H1 (cell line): ENCODE measurements around the gene RIN3. TPM values are rescaled to one million over a fixed set of nuclear protein-coding genes. Genes with fewer than 3 reads are reported as not detected.

Experiments
- CTCF ChIA-PET: fragments of 300-600 bp; sonication (Branson Sonifier 250); formaldehyde crosslinking; loops from one replicate; lab custom pipeline; 2021; ENCODE audit not compliant: partially characterized antibody; lab: Charles Lee
- POLR2A ChIA-PET: fragments of 300-600 bp; sonication (Branson Sonifier 250); formaldehyde crosslinking; loops from one replicate; lab custom pipeline; 2021; ENCODE audit warnings: inconsistent platforms; ENCODE audit not compliant: partially characterized antibody; lab: Charles Lee
- DNase-seq, 2 experiments: peaks; one replicate each; pipeline versions ENCODE4 v3.0.0 to v3.0.0-alpha.2; 2010 to 2022; ENCODE audit warnings: low spot score in 2 of 2, low read depth in 1 of 2, mixed read lengths in 1 of 2
- FAIRE-seq: peaks from 2 replicates; lab custom pipeline; 2011; peaks lifted over from hg19 to GRCh38; lab: Jason Lieb, UNC
- H2AFZ ChIP-seq: 2 replicates; pipeline ENCODE4 v1.8.1; 2012; ENCODE audit warnings: low read length, inconsistent platforms
- H2AK5ac ChIP-seq: 2 replicates; pipeline ENCODE4 v1.6.1; 2013; ENCODE audit warnings: low read depth, low read length
- H2BK120ac ChIP-seq: replicated peaks from 2 replicates; pipeline ENCODE3; 2013; ENCODE audit warnings: low read depth, low read length, inconsistent platforms
- H2BK12ac ChIP-seq: 2 replicates; pipeline ENCODE4 v1.6.1; 2013; ENCODE audit warnings: low read depth, low read length
- H2BK15ac ChIP-seq: 2 replicates; pipeline ENCODE4 v1.6.1; 2013; ENCODE audit warnings: low read length
- H2BK20ac ChIP-seq: 2 replicates; pipeline ENCODE4 v1.6.1; 2013; ENCODE audit warnings: low read length
- H2BK5ac ChIP-seq: 2 replicates; pipeline ENCODE4 v1.6.1; 2013; ENCODE audit warnings: low read depth, low read length
- H3K14ac ChIP-seq: 2 replicates; pipeline ENCODE4 v1.6.1; 2013; ENCODE audit warnings: inconsistent platforms; ENCODE audit not compliant: insufficient read length
- H3K18ac ChIP-seq: 2 replicates; pipeline ENCODE4 v1.6.1; 2013; ENCODE audit warnings: low read length; ENCODE audit errors: extremely low read depth
- H3K23ac ChIP-seq: 2 replicates; pipeline ENCODE4 v1.6.1; 2013; ENCODE audit warnings: inconsistent platforms; ENCODE audit not compliant: insufficient read length
- H3K23me2 ChIP-seq: 2 replicates; pipeline ENCODE4 v1.6.1; 2013; ENCODE audit warnings: low read depth, low read length
- H3K27ac ChIP-seq: 2 replicates; pipeline ENCODE4 v1.6.1; 2011; ENCODE audit warnings: low read depth, low read length, inconsistent platforms
- H3K27me3 ChIP-seq, 4 experiments: replicated peaks in 1 of 4; 1 replicate in 1 of 4; 2 replicates in 3 of 4; pipeline versions ENCODE4 v1.6.1 to v1.8.1; 2011 to 2013; ENCODE audit warnings: low read length in 3 of 4, mild to moderate bottlenecking in 3 of 4, inconsistent platforms in 2 of 4, mixed read lengths in 2 of 4, moderate library complexity in 1 of 4; ENCODE audit not compliant: control insufficient read depth in 3 of 4, insufficient read depth in 3 of 4; ENCODE audit errors: extremely low read depth in 1 of 4
- H3K36me3 ChIP-seq, 4 experiments: 2 replicates each; pipeline versions ENCODE4 v1.6.1 to v1.8.1; 2011 to 2013; ENCODE audit warnings: mild to moderate bottlenecking in 4 of 4, low read length in 3 of 4, moderate library complexity in 2 of 4, control low read depth in 1 of 4, inconsistent platforms in 1 of 4; ENCODE audit not compliant: insufficient read depth in 4 of 4, control insufficient read depth in 2 of 4
- H3K4ac ChIP-seq: replicated peaks from 2 replicates; pipeline ENCODE3; 2013; ENCODE audit warnings: low read length, low read depth, mixed read lengths, inconsistent platforms; ENCODE audit not compliant: insufficient read length
- H3K4me1 ChIP-seq, 4 experiments: replicated peaks in 1 of 4; 1 replicate in 1 of 4; 2 replicates in 3 of 4; pipeline versions ENCODE4 v1.6.1 to v1.8.1; 2011 to 2013; ENCODE audit warnings: low read length in 3 of 4, inconsistent platforms in 2 of 4, mixed read lengths in 1 of 4; ENCODE audit not compliant: insufficient read depth in 4 of 4, control insufficient read depth in 3 of 4
- H3K4me2 ChIP-seq, 2 experiments: 2 replicates each; pipeline versions ENCODE4 v1.6.1 to v1.8.1; 2011 to 2013; ENCODE audit warnings: low read depth in 2 of 2, low read length in 2 of 2, control low read depth in 1 of 2, inconsistent platforms in 1 of 2, mild to moderate bottlenecking in 1 of 2; ENCODE audit not compliant: insufficient read depth in 1 of 2
- H3K4me3 ChIP-seq, 4 experiments: fragments of 200-600, 300-600 bp in 1 of 4; sonication (generic), shearing (Covaris generic), sonication (Bioruptor Twin) in 1 of 4; 2 replicates each; pipeline versions ENCODE4 v1.5.1 to v1.8.1; 2011 to 2016; ENCODE audit warnings: low read length in 4 of 4, low read depth in 3 of 4, control low read depth in 2 of 4, inconsistent platforms in 2 of 4, mild to moderate bottlenecking in 2 of 4, mixed read lengths in 1 of 4, moderate library complexity in 1 of 4; ENCODE audit not compliant: insufficient read depth in 2 of 4; ENCODE audit errors: extremely low read depth in 1 of 4
- H3K56ac ChIP-seq: replicated peaks from 2 replicates; pipeline ENCODE3; 2013; ENCODE audit warnings: low read depth, mild to moderate bottlenecking, mixed read lengths, low read length, inconsistent platforms; ENCODE audit not compliant: insufficient read length
- H3K79me1 ChIP-seq: 2 replicates; pipeline ENCODE4 v1.6.1; 2013; ENCODE audit warnings: low read depth, low read length, control low read depth
- H3K79me2 ChIP-seq, 2 experiments: 2 replicates each; pipeline versions ENCODE4 v1.6.1 to v1.8.1; 2012 to 2013; ENCODE audit warnings: low read length in 2 of 2, mild to moderate bottlenecking in 2 of 2, inconsistent platforms in 1 of 2; ENCODE audit not compliant: insufficient read depth in 2 of 2, control insufficient read depth in 1 of 2
- H3K9ac ChIP-seq, 4 experiments: replicated peaks in 1 of 4; 1 replicate in 1 of 4; 2 replicates in 3 of 4; pipeline versions ENCODE4 v1.6.1 to v1.8.1; 2011 to 2013; ENCODE audit warnings: low read depth in 3 of 4, low read length in 3 of 4, control low read depth in 2 of 4, mild to moderate bottlenecking in 2 of 4, moderate library complexity in 2 of 4, inconsistent platforms in 1 of 4; ENCODE audit errors: extremely low read depth in 1 of 4
- H3K9me3 ChIP-seq, 2 experiments: 2 replicates each; pipeline versions ENCODE4 v1.6.1 to v1.8.1; 2012 to 2013; ENCODE audit warnings: mild to moderate bottlenecking in 2 of 2, moderate library complexity in 2 of 2, control low read depth in 1 of 2, inconsistent platforms in 1 of 2, low read depth in 1 of 2, low read length in 1 of 2, mixed read lengths in 1 of 2; ENCODE audit not compliant: insufficient read depth in 2 of 2
- H4K20me1 ChIP-seq, 2 experiments: replicated peaks in 1 of 2; 2 replicates each; pipeline versions ENCODE3 to v1.8.1; 2011 to 2013; ENCODE audit warnings: inconsistent platforms in 2 of 2, low read length in 2 of 2, mild to moderate bottlenecking in 1 of 2; ENCODE audit not compliant: insufficient read depth in 2 of 2, control insufficient read depth in 1 of 2
- H4K5ac ChIP-seq: 2 replicates; pipeline ENCODE4 v1.6.1; 2013; ENCODE audit warnings: low read length, low read depth, mixed read lengths, inconsistent platforms; ENCODE audit not compliant: insufficient read length
- H4K8ac ChIP-seq: 2 replicates; pipeline ENCODE4 v1.8.0; 2013; ENCODE audit warnings: mild to moderate bottlenecking, moderate library complexity, low read length, inconsistent platforms; ENCODE audit not compliant: insufficient read depth; ENCODE audit errors: extremely low read depth
- H4K91ac ChIP-seq: replicated peaks from 2 replicates; pipeline ENCODE3; 2013; ENCODE audit warnings: low read length, mixed read lengths, inconsistent platforms; ENCODE audit not compliant: insufficient read length
- SUZ12 ChIP-seq: fragments of 200-600 bp; sonication (generic); IDR thresholded peaks from 2 replicates; pipeline ENCODE4 v1.6.1; 2012; ENCODE audit warnings: mild to moderate bottlenecking, inconsistent platforms, low read length, moderate library complexity, mixed read lengths
- TBP ChIP-seq: IDR thresholded peaks from 2 replicates; pipeline ENCODE4 v1.6.1; 2011; ENCODE audit warnings: low read depth, low read length, improper control_type of control experiment
- WGBS, 2 experiments: shearing (Covaris generic) in 1 of 2; methylation state at CpG; one replicate each; pipeline versions ENCODE4 v1.1.6 to v1.1.7; 2013 to 2015; ENCODE audit warnings: low lambda C conversion rate in 2 of 2, mixed read lengths in 2 of 2, inconsistent platforms in 1 of 2, low coverage in 1 of 2, missing lambda C conversion rate in 1 of 2; ENCODE audit not compliant: insufficient replicate concordance in 2 of 2, insufficient coverage in 1 of 2, insufficient read length in 1 of 2; ENCODE audit errors: extremely low coverage in 1 of 2, missing lambda C conversion rate in 1 of 2; 5-methylcytosine and 5-hydroxymethylcytosine counted together
- polyA plus RNA-seq, 7 experiments: library from polyadenylated mRNA; depleted of rRNA in 3 of 7; stranded (reverse) in 5 of 7; unstranded in 2 of 7; fragments of >200 nt in 5 of 7; fragments of 200-250 nt in 2 of 7; gene quantifications; 1 replicate in 5 of 7; 2 replicates in 1 of 7; 4 replicates in 1 of 7; pipeline versions ENCODE4 v1.2.1 to v1.2.3, GENCODE V29; 2011 to 2013; ENCODE audit warnings: missing spikeins in 2 of 7, mixed read lengths in 2 of 7
- total RNA-seq: library from RNA; stranded (reverse); fragmentation: NEBNext Ultra II Directional; extraction: Animal tissue kit (Norgen Biotek cat#: 25700); gene quantifications from 2 replicates; pipeline ENCODE4 v1.2.1, GENCODE V29; 2021
- TF ChIP-seq, protein P1 (sequence below): IDR thresholded peaks from 2 replicates; pipeline ENCODE4 v1.6.1; 2011; ENCODE audit warnings: low read length, improper control_type of control experiment

The RIN3 gene
- total and polyA plus RNA-seq, 2 of the 8 experiments (the other 6 are each of a cell fraction or from before 2014, with no cell fraction given): 0.59 to 1.5 TPM

DNA sequence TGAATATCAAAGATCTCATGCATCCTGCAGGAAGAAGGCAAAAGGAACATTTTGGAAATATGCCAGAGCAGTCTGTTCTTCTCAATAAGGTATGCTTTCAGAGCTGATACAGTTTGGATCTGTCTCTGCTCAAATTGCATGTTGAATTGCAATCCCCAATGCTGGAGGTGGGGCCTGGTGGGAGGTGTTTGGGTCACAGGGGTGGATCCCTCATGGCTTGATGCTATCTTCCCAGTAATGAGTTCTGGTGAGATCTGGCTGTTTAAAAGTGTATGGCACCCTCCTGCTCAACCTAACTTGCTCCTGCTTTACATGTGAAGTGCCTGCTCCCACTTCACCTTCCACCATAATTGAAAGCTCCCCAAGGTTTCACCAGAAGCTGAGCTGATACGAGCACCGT, 76.6 kb downstream of the RIN3 start:
- Histone ChIP-seq H3K4ac (no peak overlapping the region), H3K79me1 (no peaks in the 10 kb centered on the region), H2BK20ac (no peak overlapping the region), H3K23ac (no peak overlapping the region), H4K91ac (no peak overlapping the region), H3K4me1 (no peaks in the 10 kb centered on the region), H2AFZ (no peak overlapping the region), H3K18ac (no peak overlapping the region), H3K4me3 (no peak overlapping the region), H2BK120ac (no peak overlapping the region), H4K8ac (no peak overlapping the region), H3K56ac (no peak overlapping the region), H3K27ac (no peak overlapping the region), H4K5ac (no peak overlapping the region), H3K14ac (no peak overlapping the region), H2BK5ac (no peak overlapping the region), H3K36me3 (no peaks in the 10 kb centered on the region), H4K20me1 (no peaks in the 10 kb centered on the region), H3K9ac (no peak overlapping the region), H2BK12ac (no peak overlapping the region), H2AK5ac (no peak overlapping the region), H3K23me2 (no peaks in the 10 kb centered on the region; the same call in 1 of the 2 replicates), H3K27me3 (no peaks in the 10 kb centered on the region), H2BK15ac (no peak overlapping the region), H3K4me2 (no peak overlapping the region), H3K9me3 (no peaks in the 10 kb centered on the region), H3K79me2 (no peaks in the 10 kb centered on the region)
- ChIA-PET CTCF (interaction anchor here (0.6 to 6.5 kb wide), 10 partner anchors 8 to 1472 kb away, joined by 3 to 39 read pairs (median 4); no protein-coding TSS in a partner anchor), POLR2A (no interaction called here)
- 83% methylated on average over 2 of the region's 2 CpGs; no CpG with 5 or more reads in 1 of the 2 experiments for WGBS, 2 experiments
- no peak for FAIRE-seq
- DNase-seq: no peak
- TF ChIP-seq SUZ12: no peak
- TF ChIP-seq, protein P1, sequence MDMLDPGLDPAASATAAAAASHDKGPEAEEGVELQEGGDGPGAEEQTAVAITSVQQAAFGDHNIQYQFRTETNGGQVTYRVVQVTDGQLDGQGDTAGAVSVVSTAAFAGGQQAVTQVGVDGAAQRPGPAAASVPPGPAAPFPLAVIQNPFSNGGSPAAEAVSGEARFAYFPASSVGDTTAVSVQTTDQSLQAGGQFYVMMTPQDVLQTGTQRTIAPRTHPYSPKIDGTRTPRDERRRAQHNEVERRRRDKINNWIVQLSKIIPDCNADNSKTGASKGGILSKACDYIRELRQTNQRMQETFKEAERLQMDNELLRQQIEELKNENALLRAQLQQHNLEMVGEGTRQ: no peak
- no peak for TF ChIP-seq TBP
- TF ChIP-seq, all 59 proteins: peak for 0
